ENCODE data around the gene ADGRB3.
"Not testable (repeated sequence)": the region's sequence is repeated elsewhere in the genome, so short reads cannot be mapped to it uniquely, and the experiment has no call there.

ADGRB3 gene

DNA sequence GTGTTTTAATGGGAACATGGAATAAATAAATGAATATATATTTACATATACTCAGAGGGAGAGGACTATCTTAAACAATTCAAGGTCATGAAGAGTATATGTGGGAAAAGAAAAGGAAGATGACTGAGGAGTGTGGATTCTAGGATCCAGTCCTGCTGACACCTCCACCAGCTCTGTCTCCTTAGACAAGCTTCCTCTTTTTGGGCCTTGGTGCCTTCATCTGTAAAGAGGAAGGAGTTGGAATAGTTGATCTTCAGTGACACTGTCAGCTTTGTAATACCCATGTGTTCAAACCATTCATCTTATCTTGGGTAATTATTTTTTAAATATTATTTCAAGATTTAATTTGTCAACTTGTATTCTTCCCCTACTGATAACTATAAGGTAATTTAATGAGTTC, 338.0 kb downstream of the ADGRB3 start:
- DNase-seq, result no peak

DNA sequence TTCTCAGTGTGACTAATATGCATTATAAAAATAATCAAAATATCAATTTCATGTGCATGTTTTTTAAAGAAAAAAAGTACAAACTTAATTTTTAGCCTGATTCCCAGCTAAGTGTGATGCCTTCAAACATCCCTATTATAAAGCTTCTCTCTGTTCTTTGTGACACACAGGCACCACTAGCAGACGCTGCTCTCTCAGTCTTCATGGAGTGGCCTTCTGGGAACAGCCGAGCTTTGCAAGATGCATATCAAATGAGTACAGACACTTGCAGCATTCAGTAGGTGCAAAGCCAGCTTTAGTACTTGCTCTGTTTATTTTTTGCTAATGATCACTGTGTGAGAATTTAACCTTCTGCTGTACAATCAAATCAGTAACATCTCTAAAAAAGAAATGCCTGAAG, 340.0 kb downstream of the ADGRB3 start:
- DNase-seq, result no peak

DNA sequence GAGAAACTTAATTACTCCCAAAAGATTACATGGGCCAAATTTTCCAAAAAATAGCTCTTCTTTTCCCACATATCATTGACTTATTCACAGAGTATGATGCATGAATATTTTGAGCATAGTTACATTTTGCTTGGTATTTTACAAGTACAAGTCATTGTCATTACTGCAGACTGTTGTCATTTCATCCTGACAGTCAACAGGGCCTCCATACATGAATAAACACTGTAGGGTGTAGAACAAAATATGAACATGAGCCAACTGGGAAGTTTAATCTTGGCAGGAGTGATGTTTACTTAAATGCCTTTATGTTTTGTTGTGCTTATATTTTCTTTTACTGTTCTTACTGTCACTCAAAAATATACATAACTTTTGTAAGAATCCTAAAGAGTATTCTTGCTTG, 340.7 kb downstream of the ADGRB3 start:
- DNase-seq, result no peak

DNA sequence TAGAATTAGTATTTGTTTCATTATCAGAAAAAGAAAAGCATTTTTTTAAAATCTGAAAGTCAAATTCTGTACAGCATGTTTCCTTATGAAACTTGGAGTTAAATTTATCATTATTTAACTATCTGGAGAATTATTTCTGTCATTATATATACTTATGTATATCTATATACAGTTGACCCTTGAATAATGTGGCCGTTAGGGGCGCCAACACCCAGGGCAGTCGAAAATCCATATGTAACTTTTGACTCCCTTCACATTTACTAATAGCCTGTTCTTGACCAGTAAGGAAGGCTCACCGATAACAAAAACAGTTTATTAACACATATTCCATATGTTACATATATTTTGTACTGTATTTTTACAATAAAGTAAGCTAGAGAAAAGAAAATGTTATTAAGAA, 341.2 kb downstream of the ADGRB3 start:
- no peak for DNase-seq

DNA sequence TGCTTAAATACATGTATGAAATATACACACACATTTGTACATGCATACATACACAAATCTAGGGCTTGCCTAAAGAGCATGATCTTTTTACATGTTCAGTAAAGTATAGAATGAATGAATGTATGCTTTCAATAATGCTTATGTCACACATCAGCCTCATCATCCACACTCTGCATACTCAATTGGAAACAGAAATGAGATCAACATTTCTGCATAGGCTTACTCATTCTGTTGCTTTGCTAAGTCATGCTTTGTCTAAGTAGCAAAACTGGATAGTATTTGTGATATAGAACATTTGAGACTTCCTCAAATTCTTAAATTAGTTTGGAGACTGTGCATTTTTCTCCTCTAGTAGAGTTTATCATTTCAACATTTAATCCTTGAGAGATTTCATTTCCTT, 343.3 kb downstream of the ADGRB3 start:
- no peak for DNase-seq

DNA sequence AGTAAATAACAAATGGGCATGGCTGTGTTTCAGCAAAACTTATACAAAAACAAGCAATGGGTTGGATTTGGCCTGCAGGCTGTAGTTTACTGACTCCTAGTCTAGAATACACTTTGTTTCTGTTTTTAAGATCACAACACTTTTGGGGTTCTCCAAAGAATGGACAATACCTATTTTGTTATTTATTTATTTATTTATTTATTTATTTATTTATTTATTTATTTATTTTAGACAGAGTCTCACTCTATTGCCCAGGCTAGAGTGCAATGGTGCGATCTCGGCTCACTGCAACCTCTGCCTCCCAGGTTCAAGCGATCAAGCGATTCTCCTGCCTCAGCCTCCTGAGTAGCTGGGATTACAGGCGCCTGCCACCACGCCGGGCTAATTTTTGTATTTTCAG, 346.6 kb downstream of the ADGRB3 start:
- DNase-seq, result not testable (repeated sequence)

DNA sequence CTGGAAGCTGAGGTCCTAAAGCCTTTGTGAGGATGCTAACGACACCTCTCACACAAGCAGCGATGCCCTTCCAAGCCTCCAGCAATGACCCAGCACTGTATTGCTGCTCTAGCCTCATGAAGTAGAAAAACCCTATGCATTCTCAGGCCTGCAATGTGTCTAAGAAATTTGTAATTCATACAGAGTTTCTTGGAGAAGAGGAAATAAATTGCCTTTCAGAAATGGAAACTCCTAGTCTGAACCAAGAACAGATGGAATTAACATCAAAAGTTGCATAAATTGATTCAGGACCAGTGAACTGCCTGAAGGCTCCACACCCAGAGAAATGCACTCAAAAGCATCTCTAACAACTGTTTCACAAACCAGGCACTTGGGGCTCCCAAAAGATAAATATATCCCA, 353.6 kb downstream of the ADGRB3 start:
- DNase-seq, result no peak

DNA sequence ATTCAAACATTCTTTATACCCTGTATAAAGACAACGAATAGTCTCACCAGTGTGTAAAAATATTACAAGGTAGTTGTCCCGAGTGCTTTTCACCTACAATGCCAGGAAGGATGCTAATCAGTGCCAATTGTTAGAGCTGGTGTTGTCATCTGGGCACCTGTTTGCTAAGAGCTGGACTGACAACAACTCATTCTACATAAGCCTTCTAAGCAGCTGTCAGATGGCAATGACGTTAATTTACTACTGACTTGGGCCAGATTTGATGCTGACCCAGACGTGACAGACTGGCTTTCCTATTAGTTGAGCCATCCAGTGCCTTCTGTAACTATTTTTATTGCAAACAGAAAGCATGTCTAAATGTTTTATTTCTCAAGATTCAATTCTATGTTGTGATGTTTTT, 355.2 kb downstream of the ADGRB3 start:
- no peak for DNase-seq

DNA sequence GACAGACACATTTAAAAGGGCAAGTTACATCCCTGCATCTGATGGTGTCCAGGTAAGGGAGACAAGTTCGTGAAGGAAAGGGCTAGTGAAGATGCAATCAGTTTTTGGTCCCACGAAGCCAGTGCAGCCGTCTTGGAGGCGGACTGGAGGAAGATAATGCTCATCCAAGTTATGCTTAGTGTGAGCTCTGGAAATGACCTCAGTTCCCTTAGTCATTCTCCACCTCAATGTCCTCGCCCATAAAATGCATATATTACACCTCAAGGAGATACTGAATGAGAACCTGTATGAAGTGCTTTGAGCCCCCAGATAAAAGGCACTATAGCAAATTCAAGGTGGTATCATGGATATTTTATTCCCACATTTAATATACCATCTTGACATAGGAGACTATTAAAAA, 358.8 kb downstream of the ADGRB3 start:
- no peak for DNase-seq

DNA sequence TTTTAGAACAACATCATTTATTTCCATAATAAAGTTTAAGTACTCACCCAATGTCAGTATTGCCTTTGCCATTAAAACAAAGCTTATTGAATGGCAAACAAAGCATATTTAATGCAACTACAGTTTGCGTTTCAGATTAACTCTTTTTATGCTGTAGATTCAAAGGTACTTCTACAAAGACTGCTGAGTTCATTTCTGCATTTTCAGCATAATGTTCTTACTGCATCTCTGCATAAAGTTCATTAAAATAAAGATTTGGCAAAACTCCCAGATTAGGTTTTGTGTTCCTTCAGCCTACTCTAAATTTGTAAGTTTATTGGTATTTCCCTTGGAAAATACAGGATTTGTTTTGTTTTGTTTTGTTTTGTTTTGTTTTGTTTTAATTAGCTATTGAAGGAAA, 359.4 kb downstream of the ADGRB3 start:
- DNase-seq, result no peak

DNA sequence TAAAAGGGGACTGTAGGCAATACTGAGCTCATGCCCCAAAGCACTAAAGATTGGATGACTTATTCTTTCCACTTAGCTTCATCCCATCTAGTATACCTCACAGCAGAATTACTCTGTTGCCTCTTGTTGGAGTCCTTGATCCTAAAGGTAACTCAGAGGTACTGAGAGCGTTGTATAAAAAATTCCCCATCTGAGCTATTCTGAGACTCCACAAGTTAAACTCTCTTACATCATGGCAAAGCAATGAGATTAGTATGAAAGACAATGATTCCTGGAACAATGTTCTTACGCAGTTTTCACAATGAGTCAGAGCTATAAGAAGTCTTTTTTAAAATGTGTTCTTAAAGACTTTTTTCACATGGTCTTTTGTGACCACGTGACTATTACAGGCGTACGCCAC, 370.1 kb downstream of the ADGRB3 start:
- DNase-seq, result no peak

DNA sequence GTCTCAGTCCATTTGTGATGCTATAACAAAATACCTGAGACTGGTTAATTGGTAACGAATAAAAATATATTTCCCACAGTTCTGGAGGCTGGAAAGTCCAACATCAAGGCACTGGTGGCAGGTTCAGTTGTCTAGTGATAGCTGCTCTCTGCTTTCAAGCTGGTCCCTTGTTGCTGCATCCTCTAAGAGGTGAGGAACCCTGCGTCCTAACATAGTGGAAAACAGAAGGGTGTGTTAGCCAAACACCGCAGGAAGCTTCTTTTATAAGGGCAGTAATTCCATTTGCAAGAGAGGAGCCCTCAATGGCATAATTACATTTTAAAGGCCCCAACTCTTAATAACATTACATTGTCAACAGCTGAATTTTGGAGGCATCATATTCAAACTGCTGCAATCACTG, 372.7 kb downstream of the ADGRB3 start:
- DNase-seq, result no peak

DNA sequence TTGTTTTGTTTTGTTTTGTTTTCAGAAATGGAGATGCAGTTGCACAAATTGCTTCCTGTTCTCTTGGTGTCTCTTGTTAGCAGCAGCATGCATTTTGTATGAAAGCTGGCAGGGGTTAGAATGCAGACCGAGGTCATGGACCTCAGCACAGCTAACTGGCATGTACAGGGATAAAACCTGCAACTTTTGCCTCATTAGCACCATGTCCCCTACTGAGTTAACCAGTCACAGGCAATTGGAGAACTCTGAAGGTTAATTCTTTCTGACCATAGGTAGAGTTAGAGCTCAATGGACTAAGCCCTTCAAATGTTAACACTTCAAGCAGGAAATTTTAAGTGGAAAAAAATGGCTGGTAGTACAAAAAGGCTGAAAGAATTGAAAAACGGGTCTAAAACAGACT, 377.1 kb downstream of the ADGRB3 start:
- no peak for DNase-seq

DNA sequence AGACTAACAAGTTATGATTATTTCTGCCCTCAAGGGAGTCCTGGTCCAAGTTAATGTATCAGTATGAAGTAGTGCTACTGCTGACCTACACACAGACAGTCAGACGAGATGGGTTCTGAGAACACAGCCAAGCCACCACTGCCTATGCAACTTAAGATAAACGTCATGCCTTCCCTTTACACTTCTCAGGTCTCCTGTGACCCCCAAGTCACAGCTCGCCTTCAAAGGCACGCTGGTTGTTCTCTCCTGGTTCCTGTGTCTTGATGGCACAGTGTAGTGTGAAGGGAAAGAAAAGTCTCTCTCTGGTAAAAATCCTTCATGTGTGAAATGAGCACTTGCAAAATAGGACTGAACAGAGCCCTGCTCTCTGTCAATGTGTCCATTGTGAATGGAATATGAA, 377.8 kb downstream of the ADGRB3 start:
- DNase-seq, result no peak

DNA sequence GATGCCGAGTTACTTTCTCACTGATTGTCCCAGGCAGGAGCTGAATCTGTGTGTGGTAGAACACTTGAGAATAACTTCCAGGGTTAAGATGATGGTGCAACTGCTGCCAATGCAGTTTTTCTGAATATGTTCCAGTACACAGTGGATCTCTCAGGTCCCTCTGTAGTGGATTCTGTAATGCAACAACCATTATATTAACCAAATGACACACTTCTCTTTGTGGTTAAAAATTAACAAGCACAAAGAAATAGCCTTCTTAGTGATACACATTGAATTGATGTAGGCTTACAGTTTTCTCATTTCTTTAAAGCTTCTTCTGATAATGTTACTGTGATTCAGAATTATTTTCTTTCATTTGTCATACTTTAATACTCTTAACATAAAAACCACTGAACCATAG, 383.8 kb downstream of the ADGRB3 start:
- DNase-seq, result no peak

DNA sequence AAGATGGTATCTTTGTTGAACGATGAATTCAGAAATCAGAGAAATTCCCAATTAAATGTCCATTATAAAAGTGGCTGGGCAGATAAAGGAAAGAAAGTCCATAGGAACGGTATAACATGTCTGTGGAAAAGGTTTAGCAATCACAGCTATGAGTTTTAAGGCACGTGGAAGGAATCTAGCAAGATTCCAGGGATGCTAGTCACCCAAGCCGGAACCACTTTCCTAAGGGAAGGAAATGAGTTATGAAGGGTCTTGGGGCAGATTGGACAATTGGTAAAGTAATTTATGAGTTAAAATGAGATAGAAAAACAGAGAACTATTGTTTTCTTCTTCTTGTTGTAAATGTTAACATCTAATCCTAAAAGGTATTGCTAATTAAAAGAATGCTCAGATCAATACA, 384.8 kb downstream of the ADGRB3 start:
- DNase-seq, result no peak

DNA sequence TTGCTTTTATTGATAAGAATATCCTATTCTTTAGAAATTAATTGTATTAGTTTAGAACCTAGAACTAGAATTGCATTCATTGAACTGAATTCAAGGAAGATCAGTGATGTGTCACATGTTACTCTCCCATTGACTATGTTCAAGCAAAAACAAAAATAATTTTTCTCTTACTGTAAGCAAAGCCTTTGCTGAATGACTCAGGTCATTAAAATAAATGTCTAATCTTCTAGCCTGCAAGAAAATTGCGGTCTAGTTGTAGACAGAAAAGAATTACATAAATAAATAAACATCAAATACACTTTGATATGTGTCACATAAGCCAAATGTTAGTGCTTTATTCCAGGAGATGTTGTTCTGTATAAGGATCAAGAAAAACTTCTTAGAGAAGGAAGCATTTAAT, 387.9 kb downstream of the ADGRB3 start:
- DNase-seq, result no peak

DNA sequence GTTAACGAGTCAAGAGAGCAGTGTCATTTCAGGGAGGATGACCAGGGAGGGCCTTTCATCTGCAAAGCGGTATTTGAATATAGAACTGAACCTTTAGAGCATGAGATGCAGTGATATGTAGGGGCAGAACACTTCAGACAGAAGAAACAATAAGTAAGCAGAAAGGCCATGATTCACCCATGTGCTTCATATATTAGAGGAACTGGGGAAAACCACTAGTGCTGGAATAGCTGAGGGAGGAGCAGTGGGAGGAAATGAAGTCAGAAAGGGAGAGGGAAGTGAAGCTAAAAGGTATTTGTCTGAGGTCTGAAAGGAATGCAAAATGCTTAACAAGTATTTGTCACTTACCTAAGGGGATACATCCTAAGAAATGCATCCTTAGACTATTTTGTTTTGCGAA, 391.2 kb downstream of the ADGRB3 start:
- no peak for DNase-seq

DNA sequence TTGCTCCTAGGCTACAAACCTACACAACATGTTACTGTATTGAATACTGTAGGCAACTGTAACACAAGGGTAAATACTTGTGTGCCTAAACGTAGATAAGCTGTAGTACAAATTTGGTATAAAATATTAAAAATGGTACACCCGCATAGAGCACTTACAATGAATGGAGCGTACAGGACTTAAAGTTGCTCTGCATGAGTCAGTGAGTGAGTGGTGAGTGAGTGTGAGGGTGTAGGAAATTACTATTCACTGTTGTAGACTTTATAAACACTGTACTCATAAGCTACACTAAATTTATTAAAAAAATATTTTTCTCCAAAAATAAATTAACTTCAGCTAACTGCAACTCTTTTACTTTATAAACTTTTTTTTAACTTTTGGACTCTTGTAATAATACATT, 391.6 kb downstream of the ADGRB3 start:
- DNase-seq, result no peak

DNA sequence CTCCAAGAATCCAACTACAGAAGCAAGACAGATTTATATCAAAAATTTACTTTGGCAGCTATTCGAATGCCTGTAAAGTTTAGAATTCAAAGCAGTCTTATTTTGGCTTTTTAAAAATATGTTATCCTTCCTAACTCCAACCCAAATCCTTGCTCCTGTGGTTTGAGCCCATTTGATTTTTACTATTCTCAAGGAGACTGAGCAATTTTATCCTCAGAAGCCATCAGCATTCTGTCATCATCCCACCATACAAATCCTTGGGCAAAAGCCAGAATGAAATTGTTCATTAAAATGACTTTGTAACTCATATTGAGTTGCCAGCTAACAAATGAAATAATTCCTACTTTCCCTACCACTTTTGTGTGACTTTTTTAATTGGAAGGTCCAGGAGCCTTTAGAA, 392.8 kb downstream of the ADGRB3 start:
- DNase-seq, result no peak

DNA sequence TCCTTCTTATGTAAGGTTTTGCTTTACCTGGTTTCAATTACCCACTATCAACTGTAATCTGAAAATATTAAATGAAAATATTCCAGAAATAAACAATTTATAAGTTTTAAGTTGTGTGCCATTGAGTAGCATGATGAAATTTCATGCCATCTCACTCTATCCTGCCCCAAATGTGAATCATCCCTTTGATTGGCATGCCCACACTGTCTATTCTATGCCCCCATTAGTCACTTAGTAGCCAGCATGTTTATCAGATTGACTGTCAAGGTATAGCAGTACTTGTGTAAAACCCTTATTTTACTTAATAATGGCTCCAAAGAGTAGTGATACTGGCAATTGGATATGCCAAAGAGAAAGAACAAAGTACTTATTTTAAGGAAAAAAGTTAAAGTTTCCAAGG, 403.8 kb downstream of the ADGRB3 start:
- no peak for DNase-seq

DNA sequence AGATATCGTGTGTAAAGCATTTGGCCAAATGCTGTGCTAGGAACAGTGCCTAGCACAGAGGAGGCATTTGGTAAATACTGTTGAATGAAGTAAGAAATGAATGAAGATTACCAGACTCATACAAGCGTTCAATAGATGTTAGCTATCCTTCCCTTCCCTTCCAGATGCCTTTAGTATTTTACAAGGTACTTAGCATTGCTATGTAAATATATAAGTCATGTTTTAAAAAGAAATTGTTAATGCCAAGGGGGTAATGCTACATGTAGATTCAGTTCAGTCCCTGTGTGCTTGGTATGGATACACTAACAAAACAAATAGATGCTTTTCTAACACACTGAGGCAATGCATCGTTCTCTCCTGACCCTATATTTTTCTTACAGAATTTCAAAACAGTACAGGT, 407.2 kb downstream of the ADGRB3 start:
- DNase-seq, result no peak

DNA sequence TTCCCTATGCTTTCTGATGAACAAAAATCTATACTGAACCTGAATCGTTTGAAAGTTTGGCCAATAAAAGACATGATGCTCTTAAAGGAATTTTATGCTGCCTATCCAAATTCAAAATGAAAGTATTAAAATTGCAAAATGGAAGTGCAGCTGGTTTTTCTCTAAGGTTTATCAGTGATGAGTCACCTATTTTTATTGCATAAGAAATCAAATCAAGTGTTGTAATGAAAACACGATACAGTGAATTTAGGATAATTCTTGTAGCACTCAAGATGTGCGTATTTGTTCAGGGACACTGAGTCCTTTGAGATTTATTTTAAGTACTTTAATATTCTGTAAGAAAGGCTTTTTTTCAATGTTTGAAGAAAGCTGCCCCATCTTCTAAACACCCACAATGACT, 409.5 kb downstream of the ADGRB3 start:
- DNase-seq, result no peak

DNA sequence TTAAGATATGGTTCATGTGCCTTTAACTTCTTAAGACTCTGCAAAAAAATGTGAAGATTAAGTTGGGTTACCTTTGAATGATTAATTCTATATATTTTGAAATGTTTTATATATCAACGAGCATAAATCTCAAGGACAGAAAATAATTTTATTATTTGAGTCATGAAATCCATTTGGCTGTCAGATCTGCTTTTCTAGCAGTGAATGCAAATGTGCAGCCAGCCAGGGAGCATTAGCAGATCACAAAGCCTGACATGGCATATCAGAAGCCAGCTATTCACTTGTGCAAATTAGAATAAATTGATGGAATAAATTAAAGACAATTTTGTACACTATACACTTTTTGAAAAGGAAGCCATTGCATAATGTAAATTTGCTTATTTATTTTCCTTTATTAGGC, 424.3 kb downstream of the ADGRB3 start:
- DNase-seq, result no peak

DNA sequence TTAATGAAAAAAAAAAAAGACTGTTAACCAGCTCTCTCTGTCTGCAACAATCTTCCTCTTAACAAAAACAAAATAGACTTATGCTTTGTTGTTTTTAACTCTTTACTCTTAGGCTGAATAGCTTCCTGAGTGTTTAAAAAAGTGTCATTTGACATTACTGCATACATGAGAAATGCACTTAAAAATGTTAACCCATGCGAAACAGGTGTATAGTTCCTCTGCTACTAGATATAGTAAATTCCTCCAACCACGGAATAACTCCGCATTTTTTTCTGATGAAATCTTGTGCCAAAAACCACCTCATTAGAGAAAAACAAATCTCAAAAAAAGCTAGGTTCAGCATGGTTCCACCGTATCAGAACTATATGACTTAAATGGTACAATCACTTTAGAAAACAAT, 426.0 kb downstream of the ADGRB3 start:
- no peak for DNase-seq

DNA sequence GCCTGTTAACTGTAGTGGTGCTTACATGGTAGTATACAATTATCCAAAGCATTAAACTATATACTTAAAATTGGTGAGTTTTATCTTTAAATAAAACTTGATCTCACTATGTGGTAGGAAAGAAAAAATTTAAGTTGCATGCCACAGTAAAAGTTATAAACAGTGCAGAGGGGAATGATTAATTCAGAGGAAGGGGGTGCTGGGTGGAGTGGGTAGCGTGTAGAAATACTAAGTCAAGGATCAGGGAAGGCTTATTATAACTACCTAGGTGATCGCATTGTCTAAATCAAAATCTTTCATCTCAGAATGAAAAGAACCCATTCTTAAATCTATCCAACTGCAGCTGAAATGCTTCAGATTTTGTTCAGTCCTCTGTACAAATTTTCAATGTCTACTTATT, 428.3 kb downstream of the ADGRB3 start:
- DNase-seq, result no peak

DNA sequence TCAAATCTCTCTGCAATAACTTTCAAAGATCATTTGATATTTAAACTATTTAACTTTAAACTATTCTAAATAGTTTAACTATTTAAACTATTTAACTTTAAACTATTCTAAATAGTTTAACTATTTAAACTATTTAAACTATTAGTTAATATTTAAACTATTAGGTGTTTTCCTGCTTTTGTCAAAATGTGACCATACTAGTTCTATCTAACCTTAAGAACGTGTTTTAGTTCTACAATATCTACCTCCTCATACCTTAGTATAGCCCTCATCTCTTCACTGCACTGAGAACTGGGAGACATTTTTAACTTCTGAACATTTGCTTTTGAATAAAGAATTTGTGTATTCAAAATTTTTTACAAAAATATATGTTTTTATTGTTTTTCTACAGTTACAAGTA, 429.1 kb downstream of the ADGRB3 start:
- no peak for DNase-seq

All from activated CD4-positive, CD25-positive, alpha-beta regulatory T cell treated with anti-CD3 and anti-CD28 coated beads, Interleukin-2, amount 50 U/mL, for 72 hours (primary cell).